Panc1 (cell line): Measurements from ENCODE around the gene PAH. TPM values are rescaled to one million over a fixed set of nuclear protein-coding genes. Genes with fewer than 3 reads are reported as not detected.

Experiments
- ATAC-seq: fragments of 200-7000 bp; cut with Tn5 transposase; 2 replicates; pipeline ENCODE4 v1.9.1; 2020; ENCODE audit warnings: mild to moderate bottlenecking, moderate library complexity
- BruUV-seq: library from RNA; stranded (reverse); fragments of 400-500 nt; replicated peaks from 2 replicates; lab custom pipeline; 2021; lab: Mats Ljungman, UMichigan
- CTCF ChIA-PET: fragments of 300-600 bp; sonication (Branson Sonifier 250); formaldehyde crosslinking; loops from one replicate; lab custom pipeline; 2022; ENCODE audit warnings: antibody characterized with exemption; lab: Charles Lee
- POLR2A ChIA-PET: fragments of 300-600 bp; sonication (Branson Sonifier 250); formaldehyde crosslinking; loops from one replicate; lab custom pipeline; 2022; ENCODE audit warnings: antibody characterized with exemption; lab: Charles Lee
- DNase-seq: peaks from one replicate; pipeline ENCODE4 v3.0.0-alpha.2; 2010; ENCODE audit warnings: low read depth, low spot score
- H3K27ac ChIP-seq: 2 replicates; pipeline ENCODE4 v1.5.1; 2011; ENCODE audit warnings: mild to moderate bottlenecking, low read length, inconsistent platforms
- H3K27me3 ChIP-seq: fragments of 200-500 bp; sonication (Bioruptor generic); 2 replicates; pipeline ENCODE4 v1.6.0; 2014; ENCODE audit warnings: low read length, inconsistent platforms; ENCODE audit not compliant: control insufficient read depth, insufficient read depth
- H3K36me3 ChIP-seq: fragments of 200-500 bp; sonication (Bioruptor generic); 2 replicates; pipeline ENCODE4 v1.5.1; 2014; ENCODE audit warnings: inconsistent platforms, mild to moderate bottlenecking, low read length, moderate library complexity; ENCODE audit not compliant: control insufficient read depth, insufficient read depth
- H3K4me1 ChIP-seq: 2 replicates; pipeline ENCODE4 v1.5.1; 2011; ENCODE audit warnings: inconsistent platforms, mild to moderate bottlenecking, low read length, moderate library complexity; ENCODE audit not compliant: control insufficient read depth, insufficient read depth
- H3K4me3 ChIP-seq, 2 experiments: 2 replicates each; pipeline ENCODE4 v1.5.1; 2011 to 2012; ENCODE audit warnings: low read depth in 2 of 2, low read length in 2 of 2, mild to moderate bottlenecking in 2 of 2, inconsistent platforms in 1 of 2, moderate library complexity in 1 of 2
- H3K9me3 ChIP-seq: fragments of 200-500 bp; sonication (Bioruptor generic); 2 replicates; pipeline ENCODE4 v1.5.1; 2014; ENCODE audit warnings: low read depth, mild to moderate bottlenecking, inconsistent platforms, low read length, moderate library complexity; ENCODE audit not compliant: control insufficient read depth, insufficient read depth
- POLR2AphosphoS5 ChIP-seq: IDR thresholded peaks from 2 replicates; pipeline ENCODE4 v1.6.1; 2012; ENCODE audit warnings: mild to moderate bottlenecking, low read depth, low read length, moderate library complexity
- SIN3A ChIP-seq: IDR thresholded peaks from 2 replicates; pipeline ENCODE4 v1.6.1; 2012; ENCODE audit warnings: low read depth, mild to moderate bottlenecking, low read length, moderate library complexity, borderline replicate concordance; ENCODE audit not compliant: insufficient read depth
- TCF7L2 ChIP-seq: IDR thresholded peaks from 2 replicates; pipeline ENCODE4 v1.6.1; 2011; ENCODE audit warnings: mild to moderate bottlenecking, low read depth, low read length, inconsistent platforms
- in situ Hi-C: cut with HindIII; loops from 2 replicates; pipeline ENCODE4 v1.10.0; 2016; ENCODE audit warnings: low sequenced_read_pairs, low pct_unique_long_range_greater_than_20kb
- intact Hi-C: fragments of 100-400 bp; cut with micrococcal nuclease; formaldehyde crosslinking; loops from one replicate; pipeline ENCODE4 v1.10.0; 2022; ENCODE audit not compliant: unreplicated experiment
- total RNA-seq: library from RNA; stranded (reverse); gene quantifications from one replicate; pipeline ENCODE4 v1.2.1, GENCODE V29; 2021; ENCODE audit not compliant: unreplicated experiment
- TF ChIP-seq, protein P1 (sequence below), 2 experiments: IDR thresholded peaks; 2 replicates each; pipeline ENCODE4 v1.6.1; 2011 to 2012; ENCODE audit warnings: low read depth in 2 of 2, control low read depth in 1 of 2, low read length in 1 of 2, mild to moderate bottlenecking in 1 of 2, moderate library complexity in 1 of 2; ENCODE audit not compliant: insufficient read depth in 1 of 2
- TF ChIP-seq, protein P2 (sequence below): fragments of 450-650 bp; IDR thresholded peaks from 2 replicates; pipeline ENCODE4 v1.5.1; 2017; ENCODE audit warnings: mild to moderate bottlenecking

Gene PAH
- total RNA-seq, 1 experiment from 2014 or later: 0.51 TPM

- CTCF ChIA-PET: no interaction called here
- H3K27me3 ChIP-seq: no peaks in the 10 kb centered on the region
- no peaks in the 10 kb centered on the region for H3K9me3 ChIP-seq
- BruUV-seq: no TSS peak
- TF ChIP-seq, protein P1, sequence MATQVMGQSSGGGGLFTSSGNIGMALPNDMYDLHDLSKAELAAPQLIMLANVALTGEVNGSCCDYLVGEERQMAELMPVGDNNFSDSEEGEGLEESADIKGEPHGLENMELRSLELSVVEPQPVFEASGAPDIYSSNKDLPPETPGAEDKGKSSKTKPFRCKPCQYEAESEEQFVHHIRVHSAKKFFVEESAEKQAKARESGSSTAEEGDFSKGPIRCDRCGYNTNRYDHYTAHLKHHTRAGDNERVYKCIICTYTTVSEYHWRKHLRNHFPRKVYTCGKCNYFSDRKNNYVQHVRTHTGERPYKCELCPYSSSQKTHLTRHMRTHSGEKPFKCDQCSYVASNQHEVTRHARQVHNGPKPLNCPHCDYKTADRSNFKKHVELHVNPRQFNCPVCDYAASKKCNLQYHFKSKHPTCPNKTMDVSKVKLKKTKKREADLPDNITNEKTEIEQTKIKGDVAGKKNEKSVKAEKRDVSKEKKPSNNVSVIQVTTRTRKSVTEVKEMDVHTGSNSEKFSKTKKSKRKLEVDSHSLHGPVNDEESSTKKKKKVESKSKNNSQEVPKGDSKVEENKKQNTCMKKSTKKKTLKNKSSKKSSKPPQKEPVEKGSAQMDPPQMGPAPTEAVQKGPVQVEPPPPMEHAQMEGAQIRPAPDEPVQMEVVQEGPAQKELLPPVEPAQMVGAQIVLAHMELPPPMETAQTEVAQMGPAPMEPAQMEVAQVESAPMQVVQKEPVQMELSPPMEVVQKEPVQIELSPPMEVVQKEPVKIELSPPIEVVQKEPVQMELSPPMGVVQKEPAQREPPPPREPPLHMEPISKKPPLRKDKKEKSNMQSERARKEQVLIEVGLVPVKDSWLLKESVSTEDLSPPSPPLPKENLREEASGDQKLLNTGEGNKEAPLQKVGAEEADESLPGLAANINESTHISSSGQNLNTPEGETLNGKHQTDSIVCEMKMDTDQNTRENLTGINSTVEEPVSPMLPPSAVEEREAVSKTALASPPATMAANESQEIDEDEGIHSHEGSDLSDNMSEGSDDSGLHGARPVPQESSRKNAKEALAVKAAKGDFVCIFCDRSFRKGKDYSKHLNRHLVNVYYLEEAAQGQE (IDR thresholded peaks at IDR 0.05; ENCODE audit: insufficient read depth in 1 of 2, low read depth in 2 of 2, low read length in 1 of 2): no peak
- TF ChIP-seq POLR2AphosphoS5 (no peak), TCF7L2 (no peak), SIN3A (no peak)
- TF ChIP-seq, protein P2, sequence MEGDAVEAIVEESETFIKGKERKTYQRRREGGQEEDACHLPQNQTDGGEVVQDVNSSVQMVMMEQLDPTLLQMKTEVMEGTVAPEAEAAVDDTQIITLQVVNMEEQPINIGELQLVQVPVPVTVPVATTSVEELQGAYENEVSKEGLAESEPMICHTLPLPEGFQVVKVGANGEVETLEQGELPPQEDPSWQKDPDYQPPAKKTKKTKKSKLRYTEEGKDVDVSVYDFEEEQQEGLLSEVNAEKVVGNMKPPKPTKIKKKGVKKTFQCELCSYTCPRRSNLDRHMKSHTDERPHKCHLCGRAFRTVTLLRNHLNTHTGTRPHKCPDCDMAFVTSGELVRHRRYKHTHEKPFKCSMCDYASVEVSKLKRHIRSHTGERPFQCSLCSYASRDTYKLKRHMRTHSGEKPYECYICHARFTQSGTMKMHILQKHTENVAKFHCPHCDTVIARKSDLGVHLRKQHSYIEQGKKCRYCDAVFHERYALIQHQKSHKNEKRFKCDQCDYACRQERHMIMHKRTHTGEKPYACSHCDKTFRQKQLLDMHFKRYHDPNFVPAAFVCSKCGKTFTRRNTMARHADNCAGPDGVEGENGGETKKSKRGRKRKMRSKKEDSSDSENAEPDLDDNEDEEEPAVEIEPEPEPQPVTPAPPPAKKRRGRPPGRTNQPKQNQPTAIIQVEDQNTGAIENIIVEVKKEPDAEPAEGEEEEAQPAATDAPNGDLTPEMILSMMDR: no peak
- POLR2A ChIA-PET: no interaction called here
- in situ Hi-C loops (no loop called here), intact Hi-C loops (no loop called here)
- H3K36me3 ChIP-seq: no peaks in the 10 kb centered on the region
- H3K27ac ChIP-seq: no peak overlapping the region
- no peak for ATAC-seq
- no peak for DNase-seq
- H3K4me1 ChIP-seq: no peaks in the 10 kb centered on the region
- no peak overlapping the region for H3K4me3 ChIP-seq
Observed at GRCh38 chr12:102896067-102896466, 21.0 kb downstream of the PAH start.

GRCh38 chr12:102891756-102892155 is 25.3 kb downstream of the PAH start:
- no peaks in the 10 kb centered on the region for H3K27me3 ChIP-seq
- ATAC-seq (no peak), DNase-seq (no peak)
- POLR2A ChIA-PET: no interaction called here
- no peaks in the 10 kb centered on the region for H3K36me3 ChIP-seq
- TF ChIP-seq, protein P1 (IDR thresholded peaks at IDR 0.05; ENCODE audit: insufficient read depth in 1 of 2, low read depth in 2 of 2, low read length in 1 of 2): no peak
- TF ChIP-seq POLR2AphosphoS5 (no peak), SIN3A (no peak), TCF7L2 (no peak)
- TF ChIP-seq, protein P2: no peak
- H3K4me1 ChIP-seq: no peaks in the 10 kb centered on the region
- in situ Hi-C loops: no loop called here
- no peaks in the 10 kb centered on the region for H3K9me3 ChIP-seq
- no peak overlapping the region for H3K27ac ChIP-seq
- no TSS peak for BruUV-seq
- no peak overlapping the region for H3K4me3 ChIP-seq
- intact Hi-C loops: no loop called here
- CTCF ChIA-PET: no interaction called here
